Suprapubic skin (tissue), 4 donors: ENCODE measurements around the gene PLEKHG3.

Source experiments
- CTCF ChIP-seq, 2 donors: fragments of 200-600 bp in 1 of 2; fragments of 450-650 bp in 1 of 2; sonication (generic) in 1 of 2; IDR thresholded peaks; one replicate each; pipeline ENCODE4 v1.5.1; 2016 to 2019; ENCODE audit warnings: antibody characterized with exemption in 2 of 2, mild to moderate bottlenecking in 1 of 2, moderate library complexity in 1 of 2
- EP300 ChIP-seq: sonication (generic); formaldehyde crosslinking; IDR thresholded peaks from one replicate; pipeline ENCODE4 v1.6.1; 2017; ENCODE audit warnings: antibody characterized with exemption
- POLR2A ChIP-seq, 2 donors: fragments of 450-650 bp; IDR thresholded peaks; one replicate each; pipeline ENCODE4 v1.6.1; 2017; ENCODE audit warnings: antibody characterized with exemption in 2 of 2, mild to moderate bottlenecking in 2 of 2, moderate library complexity in 2 of 2
- POLR2AphosphoS5 ChIP-seq, 3 donors: sonication (generic); formaldehyde crosslinking; IDR thresholded peaks; one replicate each; pipeline ENCODE4 v1.6.1; 2017; ENCODE audit warnings: antibody characterized with exemption in 3 of 3

GRCh38 chr14:64727551-64728071, 23.4 kb downstream of the PLEKHG3 start:
- TF ChIP-seq CTCF (IDR thresholded peaks at IDR 0.05): no peak
- no peak for TF ChIP-seq POLR2AphosphoS5 (IDR thresholded peaks at IDR 0.05)
- no peak for TF ChIP-seq POLR2A (IDR thresholded peaks at IDR 0.05)
- TF ChIP-seq EP300: no peak
